Heart left ventricle (tissue), 16 donors: Measurements from ENCODE around the gene SLC22A23. TPM values are rescaled to one million over a fixed set of nuclear protein-coding genes. Genes with fewer than 3 reads are reported as not detected.

Experiments used
- ATAC-seq, 4 donors: fragments of 200-7000 bp; cut with Tn5 transposase; one replicate each; pipeline ENCODE4 v1.9.1; 2020 to 2022; ENCODE audit warnings: moderate library complexity in 4 of 4, mild to moderate bottlenecking in 3 of 4, moderate number of reproducible peaks in 1 of 4
- DNase-seq, 5 donors: peaks; one replicate each; pipeline ENCODE4 v3.0.0-alpha.2; 2020
- H3K27ac ChIP-seq, 12 donors: fragments of 200-600 bp; sonication (generic) in 4 of 12; one replicate each; pipeline versions ENCODE4 v1.5.0 to v1.8.0; 2016 to 2022; ENCODE audit warnings: mild to moderate bottlenecking in 2 of 12
- H3K27me3 ChIP-seq, 9 donors: fragments of 200-600 bp; sonication (generic) in 2 of 9; one replicate each; pipeline versions ENCODE4 v1.5.1 to v1.8.0; 2016 to 2022; ENCODE audit warnings: mild to moderate bottlenecking in 3 of 9
- H3K36me3 ChIP-seq, 9 donors: fragments of 200-600 bp; sonication (generic) in 2 of 9; one replicate each; pipeline versions ENCODE4 v1.5.0 to v1.8.0; 2018 to 2022; ENCODE audit warnings: mild to moderate bottlenecking in 2 of 9
- H3K4me1 ChIP-seq, 12 donors: fragments of 200-600 bp; sonication (generic) in 4 of 12; one replicate each; pipeline versions ENCODE4 v1.5.0 to v1.8.0; 2016 to 2022; ENCODE audit warnings: mild to moderate bottlenecking in 3 of 12
- H3K4me3 ChIP-seq, 12 donors: fragments of 200-600 bp; sonication (generic) in 4 of 12; one replicate each; pipeline versions ENCODE4 v1.5.0 to v1.8.0; 2017 to 2022; ENCODE audit warnings: mild to moderate bottlenecking in 9 of 12, moderate library complexity in 4 of 12
- H3K9me3 ChIP-seq, 12 donors: fragments of 200-600 bp; sonication (generic) in 4 of 12; one replicate each; pipeline versions ENCODE4 v1.5.0 to v1.8.0; 2016 to 2022; ENCODE audit warnings: mild to moderate bottlenecking in 1 of 12
- POLR2A ChIP-seq, 2 donors: fragments of 450-650 bp; IDR thresholded peaks; one replicate each; pipeline ENCODE4 v1.6.1; 2017; ENCODE audit warnings: antibody characterized with exemption in 2 of 2, mild to moderate bottlenecking in 2 of 2, moderate library complexity in 2 of 2
- WGBS, 4 donors: extraction: QIAGEN DNeasy Blood & Tissue Kit in 2 of 4; methylation state at CpG; one replicate each; pipeline versions ENCODE4 v1.1.5 to v1.1.7; 2013 to 2018; 5-methylcytosine and 5-hydroxymethylcytosine counted together
- intact Hi-C, 10 donors: fragments of 100-400 bp; cut with DNase I; formaldehyde crosslinking; loops; one replicate each; pipeline versions ENCODE4 v1.11.1 to v1.14.2; 2022
- polyA plus RNA-seq, 2 donors: library from polyadenylated mRNA; stranded (reverse); fragments of 200-250 nt; gene quantifications; one replicate each; pipeline ENCODE4 v1.2.3, GENCODE V29; 2013
- total RNA-seq, 9 donors: library from RNA; depleted of rRNA in 2 of 9; stranded (reverse); fragments of >200 nt in 2 of 9; fragmentation: NEBNext Ultra II Directional in 3 of 9; extraction: Animal tissue kit (Norgen Biotek cat#: 25700) in 3 of 9; gene quantifications; one replicate each; pipeline versions ENCODE4 v1.1.0 to v1.2.4, GENCODE V29; 2016 to 2023
- TF ChIP-seq, protein P1 (sequence below), 12 donors: fragments of 200-600 bp; sonication (generic) in 4 of 12; IDR thresholded peaks; one replicate each; pipeline versions ENCODE4 v1.5.0 to v1.8.0; 2018 to 2022; ENCODE audit warnings: antibody characterized with exemption in 12 of 12, mild to moderate bottlenecking in 5 of 12
- donor health status: ischemic (EF 13 %, LVEDD 7.1; RV severe dilation, severe dysfunction).
- donor health status: healthy with polysubstance abuse.
- donor health status: DM: no; HTN: yes; CAD: no.
- donor health status: DM: no; HTN: no; CAD: no.
- donor health status: ischemic (EF 25% LVEDD 6.9; RV normal size, moderate dysfunction).
- donor health status: ischemic (EF 25% LVEDD 5.7; RV mildly dilated, moderate dysfunction).
- donor health status: healthy.
- donor health status: DM: yes; HTN: yes; CAD: no.
- donor health status: ischemic (EF 35%, LVEDD 5.7; RV mildly dilated, moderate dysfunction).
- donor health status: nonischemic (EF 11% LVEDD 7.7; RV severe dilation, severe dysfunction).
- donor health status: DM: yes; HTN: yes; CAD: no.
- donor health status: PGD.
- donor health status: ischemic (EF 29% LVEDD 5.4; RV normal size, mild dysfunction).
- donor health status: nonischemic (EF 23%, LVEDD 6.1; RV moderate dilation, normal function).

The SLC22A23 gene
- total and polyA plus RNA-seq, 11 donors = 2.9 to 12.4 (median 5.2) TPM

DNA sequence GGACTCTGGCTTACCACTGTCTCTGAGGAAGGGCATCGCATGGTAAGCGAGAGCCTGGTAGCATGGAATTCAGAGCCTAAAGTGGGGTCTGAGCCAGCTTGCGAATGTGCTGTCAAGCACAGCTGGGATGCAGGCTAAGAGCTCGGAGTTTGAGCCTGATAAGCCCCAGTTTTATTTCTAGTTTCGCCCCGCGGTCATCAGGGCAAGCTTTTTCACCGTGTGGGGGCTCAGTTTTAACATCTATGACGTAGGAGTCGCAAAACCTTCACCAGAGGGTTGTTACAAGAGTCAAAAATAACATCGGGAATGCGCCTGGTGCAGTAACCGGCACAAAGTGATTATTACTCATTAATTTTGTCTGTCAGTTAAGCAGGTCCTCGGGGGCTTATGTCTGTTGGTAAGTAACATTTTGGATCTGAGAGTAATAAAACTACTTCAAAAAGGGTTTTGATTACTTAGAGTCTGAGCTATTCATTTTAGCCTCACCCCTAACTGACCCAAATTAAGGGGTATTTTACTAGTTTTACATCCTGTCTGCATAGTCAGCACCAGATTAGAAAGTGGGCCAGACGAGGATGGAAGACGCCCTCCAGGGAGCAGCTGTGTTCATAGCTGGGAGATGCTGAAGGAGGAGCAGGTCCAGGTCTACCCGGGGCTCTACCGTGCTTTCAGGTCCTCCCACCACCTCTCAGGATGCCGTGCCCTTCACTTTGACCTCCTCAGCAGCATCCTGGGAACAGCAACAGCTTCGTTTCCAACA, 29.7 kb downstream of the SLC22A23 start:
- no peak overlapping the region for H3K27ac ChIP-seq
- DNase-seq (no peak), ATAC-seq (peak in 2 of 4 donors; percentile 22 to 41)
- H3K4me3 ChIP-seq = no peak overlapping the region
- TF ChIP-seq, protein P1, sequence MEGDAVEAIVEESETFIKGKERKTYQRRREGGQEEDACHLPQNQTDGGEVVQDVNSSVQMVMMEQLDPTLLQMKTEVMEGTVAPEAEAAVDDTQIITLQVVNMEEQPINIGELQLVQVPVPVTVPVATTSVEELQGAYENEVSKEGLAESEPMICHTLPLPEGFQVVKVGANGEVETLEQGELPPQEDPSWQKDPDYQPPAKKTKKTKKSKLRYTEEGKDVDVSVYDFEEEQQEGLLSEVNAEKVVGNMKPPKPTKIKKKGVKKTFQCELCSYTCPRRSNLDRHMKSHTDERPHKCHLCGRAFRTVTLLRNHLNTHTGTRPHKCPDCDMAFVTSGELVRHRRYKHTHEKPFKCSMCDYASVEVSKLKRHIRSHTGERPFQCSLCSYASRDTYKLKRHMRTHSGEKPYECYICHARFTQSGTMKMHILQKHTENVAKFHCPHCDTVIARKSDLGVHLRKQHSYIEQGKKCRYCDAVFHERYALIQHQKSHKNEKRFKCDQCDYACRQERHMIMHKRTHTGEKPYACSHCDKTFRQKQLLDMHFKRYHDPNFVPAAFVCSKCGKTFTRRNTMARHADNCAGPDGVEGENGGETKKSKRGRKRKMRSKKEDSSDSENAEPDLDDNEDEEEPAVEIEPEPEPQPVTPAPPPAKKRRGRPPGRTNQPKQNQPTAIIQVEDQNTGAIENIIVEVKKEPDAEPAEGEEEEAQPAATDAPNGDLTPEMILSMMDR (IDR thresholded peaks at IDR 0.05) = no peak
- TF ChIP-seq POLR2A (IDR thresholded peaks at IDR 0.05) = no peak
- H3K4me1 ChIP-seq = peaks cover 0 to 18% (median 8%) of the 10 kb centered on the region in 12 donors
- H3K36me3 ChIP-seq = no peaks in the 10 kb centered on the region
- intact Hi-C loops = no loop called here
- WGBS, 4 donors = 60 to 67% (median 62%) methylated on average over 20 of the region's 20 CpGs
- H3K9me3 ChIP-seq = no peaks in the 10 kb centered on the region
- no peaks in the 10 kb centered on the region for H3K27me3 ChIP-seq

DNA sequence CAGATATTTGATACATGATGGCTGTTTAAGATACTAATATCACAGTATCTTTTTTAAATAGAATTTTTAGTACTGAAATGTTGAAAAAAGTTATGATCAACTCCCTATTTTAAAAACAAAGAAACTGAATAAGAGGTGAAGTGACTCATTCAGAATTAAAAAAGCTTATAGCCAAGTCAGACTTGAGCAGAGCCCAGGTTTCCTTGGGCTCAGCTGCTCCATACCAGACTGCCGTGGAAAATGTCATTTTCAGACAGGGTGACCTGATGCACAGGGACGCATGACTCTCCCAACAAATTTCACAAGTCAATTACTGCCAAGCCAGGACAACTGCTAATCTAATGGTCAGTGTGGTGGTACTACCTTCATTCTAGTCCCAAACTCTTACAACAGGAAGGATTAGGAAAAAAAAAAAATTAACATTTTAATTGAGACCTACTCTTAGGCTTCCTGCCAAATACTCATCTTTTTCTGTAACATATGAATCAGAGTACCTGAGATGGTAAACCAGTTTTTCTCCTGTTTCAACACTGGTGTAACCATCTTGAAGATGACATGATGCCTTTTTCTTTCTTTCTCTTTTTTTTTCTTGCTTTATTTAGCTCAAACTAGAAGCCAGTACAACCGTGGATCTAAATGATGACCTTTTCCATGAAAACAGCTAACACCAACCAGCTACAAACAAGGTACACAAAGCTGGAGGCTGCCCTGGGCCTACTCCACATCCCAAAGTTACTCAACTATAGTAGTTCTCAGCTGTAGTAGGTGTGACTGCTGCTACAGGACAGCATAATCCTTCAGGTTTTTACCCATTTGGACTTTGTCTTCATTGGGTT, 30.5 kb downstream of the SLC22A23 start:
- Histone ChIP-seq H3K27me3 (no peaks in the 10 kb centered on the region), H3K36me3 (no peaks in the 10 kb centered on the region), H3K27ac (no peak overlapping the region), H3K9me3 (no peaks in the 10 kb centered on the region), H3K4me3 (no peak overlapping the region), H3K4me1 (peaks cover 0 to 19% (median 9%) of the 10 kb centered on the region in 12 donors)
- DNase-seq (no peak), ATAC-seq (no peak)
- TF ChIP-seq POLR2A (IDR thresholded peaks at IDR 0.05) = no peak
- TF ChIP-seq, protein P1 (IDR thresholded peaks at IDR 0.05) = no peak
- WGBS, 4 donors = 79 to 89% (median 85%) methylated on average over 3 of the region's 3 CpGs
- intact Hi-C loops = no loop called here

DNA sequence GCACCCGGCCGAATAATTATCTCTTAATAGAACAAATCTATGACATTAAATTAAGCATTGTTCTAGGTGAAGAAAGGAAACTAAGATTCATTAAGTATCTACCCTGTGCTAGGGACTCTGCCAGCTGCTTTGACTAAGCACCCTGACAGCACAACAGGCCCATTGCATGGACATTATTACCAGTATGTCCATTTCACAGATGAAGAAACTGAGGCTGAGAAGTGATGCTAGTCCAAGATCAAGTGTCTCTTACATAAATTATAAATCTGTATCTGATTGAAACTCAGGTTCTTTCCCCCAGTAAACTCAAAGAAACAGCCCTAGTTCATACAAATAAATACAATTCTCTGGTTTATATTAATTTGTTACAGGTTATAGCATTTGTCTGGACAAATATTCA, 31.3 kb downstream of the SLC22A23 start:
- Histone ChIP-seq H3K36me3 (no peaks in the 10 kb centered on the region), H3K9me3 (no peaks in the 10 kb centered on the region), H3K4me1 (peaks cover 0 to 19% (median 9%) of the 10 kb centered on the region in 12 donors), H3K4me3 (no peak overlapping the region), H3K27me3 (no peaks in the 10 kb centered on the region), H3K27ac (no peak overlapping the region)
- DNase-seq = no peak
- intact Hi-C loops = no loop called here
- 82 to 97% (median 92%) methylated on average over 2 of the region's 2 CpGs for WGBS, 4 donors
- ATAC-seq = no peak
- TF ChIP-seq, protein P1 (IDR thresholded peaks at IDR 0.05) = no peak
- TF ChIP-seq POLR2A (IDR thresholded peaks at IDR 0.05) = no peak
